Thyroid gland (tissue), 4 donors: ENCODE measurements around the gene SETD1A. TPM values are rescaled to one million over a fixed set of nuclear protein-coding genes. Genes with fewer than 3 reads are reported as not detected.

Experiments used
- DNase-seq, 2 donors: peaks; one replicate each; pipeline ENCODE4 v3.0.0-alpha.2; 2019
- H3K27ac ChIP-seq, 3 donors: fragments of 200-600 bp; sonication (generic); 1 replicate in 2 of 3; 2 replicates in 1 of 3; pipeline ENCODE4 v1.5.1; 2016 to 2019; ENCODE audit warnings: mild to moderate bottlenecking in 1 of 3, moderate library complexity in 1 of 3
- H3K27me3 ChIP-seq: fragments of 200-600 bp; sonication (generic); one replicate; pipeline ENCODE4 v1.5.1; 2019
- H3K36me3 ChIP-seq, 2 donors: fragments of 200-600 bp; sonication (generic); one replicate each; pipeline ENCODE4 v1.5.1; 2016 to 2019
- H3K4me1 ChIP-seq, 2 donors: fragments of 200-600 bp; sonication (generic); one replicate each; pipeline ENCODE4 v1.5.1; 2017 to 2019
- H3K4me3 ChIP-seq, 3 donors: fragments of 200-600 bp; sonication (generic); replicated peaks in 1 of 3; 1 replicate in 2 of 3; 2 replicates in 1 of 3; pipeline ENCODE4 v1.5.1; 2016; ENCODE audit warnings: mild to moderate bottlenecking in 1 of 3
- H3K9me3 ChIP-seq: fragments of 200-600 bp; sonication (generic); one replicate; pipeline ENCODE4 v1.5.1; 2017
- POLR2A ChIP-seq, 2 donors: fragments of 450-650 bp; IDR thresholded peaks; one replicate each; pipeline ENCODE4 v1.6.1; 2017; ENCODE audit warnings: antibody characterized with exemption in 2 of 2, mild to moderate bottlenecking in 2 of 2, moderate library complexity in 1 of 2
- WGBS, 2 donors: methylation state at CpG; one replicate each; pipeline ENCODE4 v1.1.5; 2017; 5-methylcytosine and 5-hydroxymethylcytosine counted together
- intact Hi-C: fragments of 100-400 bp; cut with DNase I; formaldehyde crosslinking; loops from one replicate; pipeline ENCODE4 v1.15.1; 2023
- total RNA-seq, 4 donors: library from RNA; depleted of rRNA; stranded (reverse); fragments of >200 nt; gene quantifications; one replicate each; pipeline ENCODE4 v1.2.3, GENCODE V29; 2016
- TF ChIP-seq, protein P1 (sequence below), 6 experiments: fragments of 200-600 bp in 3 of 6; fragments of 450-650 bp in 3 of 6; sonication (generic) in 3 of 6; IDR thresholded peaks; one replicate each; pipeline ENCODE4 v1.5.1; 2016 to 2019; ENCODE audit warnings: antibody characterized with exemption in 6 of 6, mild to moderate bottlenecking in 2 of 6, inconsistent platforms in 1 of 6, moderate library complexity in 1 of 6

Gene SETD1A
- total RNA-seq, 4 donors from 2014 or later = 7.7 to 11.4 (median 9.2) TPM

DNA sequence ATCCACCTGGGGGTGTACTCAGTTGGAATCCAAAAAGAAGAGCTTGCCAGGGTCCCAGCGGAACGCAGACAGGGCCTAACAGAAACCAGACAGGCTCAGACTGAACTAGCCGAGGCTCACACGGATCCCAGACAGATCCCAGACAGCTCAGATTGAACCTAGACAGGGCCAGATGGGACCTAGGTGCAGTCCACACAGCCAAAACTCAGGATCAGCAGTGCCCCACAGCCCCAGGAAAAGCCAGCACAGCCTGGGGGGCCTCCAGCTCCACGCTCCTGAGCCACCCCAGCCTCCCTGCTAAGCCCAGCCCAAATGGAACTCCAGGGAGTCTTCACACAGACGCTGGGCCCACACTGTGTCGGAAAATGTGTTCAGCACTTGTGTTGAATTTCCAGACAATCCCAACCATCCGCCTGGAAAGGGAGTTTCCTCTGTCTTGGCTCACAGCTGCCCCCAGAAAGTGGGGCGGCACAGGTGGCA is 45.3 kb downstream of the SETD1A start:
- no peak overlapping the region for H3K27ac ChIP-seq
- TF ChIP-seq, protein P1, sequence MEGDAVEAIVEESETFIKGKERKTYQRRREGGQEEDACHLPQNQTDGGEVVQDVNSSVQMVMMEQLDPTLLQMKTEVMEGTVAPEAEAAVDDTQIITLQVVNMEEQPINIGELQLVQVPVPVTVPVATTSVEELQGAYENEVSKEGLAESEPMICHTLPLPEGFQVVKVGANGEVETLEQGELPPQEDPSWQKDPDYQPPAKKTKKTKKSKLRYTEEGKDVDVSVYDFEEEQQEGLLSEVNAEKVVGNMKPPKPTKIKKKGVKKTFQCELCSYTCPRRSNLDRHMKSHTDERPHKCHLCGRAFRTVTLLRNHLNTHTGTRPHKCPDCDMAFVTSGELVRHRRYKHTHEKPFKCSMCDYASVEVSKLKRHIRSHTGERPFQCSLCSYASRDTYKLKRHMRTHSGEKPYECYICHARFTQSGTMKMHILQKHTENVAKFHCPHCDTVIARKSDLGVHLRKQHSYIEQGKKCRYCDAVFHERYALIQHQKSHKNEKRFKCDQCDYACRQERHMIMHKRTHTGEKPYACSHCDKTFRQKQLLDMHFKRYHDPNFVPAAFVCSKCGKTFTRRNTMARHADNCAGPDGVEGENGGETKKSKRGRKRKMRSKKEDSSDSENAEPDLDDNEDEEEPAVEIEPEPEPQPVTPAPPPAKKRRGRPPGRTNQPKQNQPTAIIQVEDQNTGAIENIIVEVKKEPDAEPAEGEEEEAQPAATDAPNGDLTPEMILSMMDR (IDR thresholded peaks at IDR 0.05) = no peak
- TF ChIP-seq POLR2A (IDR thresholded peaks at IDR 0.05) = no peak
- intact Hi-C loops = no loop called here

DNA sequence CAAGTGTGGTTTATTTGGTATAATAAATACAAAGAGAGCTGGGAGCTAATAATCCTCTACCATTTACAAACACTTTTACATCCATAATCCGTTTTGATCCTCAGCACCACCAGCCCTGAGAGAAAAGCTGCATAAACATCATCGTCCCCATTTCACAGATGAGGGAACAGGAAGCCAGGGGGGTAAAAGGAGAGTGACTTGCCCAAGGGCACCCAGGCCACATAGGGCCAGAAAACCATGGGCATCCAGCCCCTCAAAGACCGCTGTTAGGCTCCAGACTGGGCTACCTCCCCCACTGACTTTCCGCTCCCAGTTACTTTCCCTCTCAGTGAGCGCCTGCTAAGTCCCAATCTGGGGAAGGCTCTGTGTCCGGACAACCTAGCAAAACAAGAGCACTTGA is 46.2 kb downstream of the SETD1A start:
- intact Hi-C loops = no loop called here
- no peaks in the 10 kb centered on the region for H3K9me3 ChIP-seq
- no peaks in the 10 kb centered on the region for H3K36me3 ChIP-seq
- H3K27ac ChIP-seq = no peak overlapping the region
- 78 to 84% methylated on average over 6 of the region's 6 CpGs for WGBS, 2 donors
- no peaks in the 10 kb centered on the region for H3K27me3 ChIP-seq
- H3K4me1 ChIP-seq = no peaks in the 10 kb centered on the region
- no peak for DNase-seq
- TF ChIP-seq, protein P1 (IDR thresholded peaks at IDR 0.05) = no peak
- no peak for TF ChIP-seq POLR2A (IDR thresholded peaks at IDR 0.05)
- no peak overlapping the region for H3K4me3 ChIP-seq

More for the DNA sequence above, 45.3 kb downstream of the SETD1A start:
- Histone ChIP-seq H3K27me3 (no peaks in the 10 kb centered on the region), H3K9me3 (no peaks in the 10 kb centered on the region), H3K4me1 (no peaks in the 10 kb centered on the region), H3K36me3 (no peaks in the 10 kb centered on the region), H3K4me3 (no peak overlapping the region)
- WGBS, 2 donors = 56 to 79% methylated on average over 2 to 8 of the region's 9 CpGs
- DNase-seq = no peak

DNA sequence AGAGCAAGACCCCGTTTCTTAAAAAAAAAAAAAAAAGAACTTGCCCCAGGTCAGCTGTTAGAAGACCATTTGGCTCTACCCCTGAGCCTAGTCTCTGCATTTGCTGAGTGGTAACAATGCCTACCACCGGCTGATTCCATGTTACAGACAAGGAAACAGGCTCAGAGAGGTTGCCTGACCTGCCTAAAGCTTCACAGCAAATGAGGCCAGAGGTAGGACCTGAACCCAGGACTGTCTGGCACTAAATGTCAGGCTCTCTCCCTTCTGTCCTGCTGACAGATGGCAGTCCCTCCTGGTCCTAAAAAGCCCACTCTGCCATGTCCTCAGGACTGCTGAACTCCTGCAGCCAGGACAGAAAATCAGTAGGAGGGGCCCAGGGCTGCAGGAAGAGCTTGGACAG is 47.1 kb downstream of the SETD1A start:
- Histone ChIP-seq H3K27me3 (no peaks in the 10 kb centered on the region), H3K4me1 (no peaks in the 10 kb centered on the region), H3K4me3 (no peak overlapping the region), H3K36me3 (no peaks in the 10 kb centered on the region), H3K9me3 (no peaks in the 10 kb centered on the region), H3K27ac (no peak overlapping the region)
- 69 to 72% methylated on average over 2 of the region's 2 CpGs for WGBS, 2 donors
- DNase-seq = no peak
- intact Hi-C loops = no loop called here
- TF ChIP-seq POLR2A (IDR thresholded peaks at IDR 0.05) = no peak
- TF ChIP-seq, protein P1 (IDR thresholded peaks at IDR 0.05) = no peak

DNA sequence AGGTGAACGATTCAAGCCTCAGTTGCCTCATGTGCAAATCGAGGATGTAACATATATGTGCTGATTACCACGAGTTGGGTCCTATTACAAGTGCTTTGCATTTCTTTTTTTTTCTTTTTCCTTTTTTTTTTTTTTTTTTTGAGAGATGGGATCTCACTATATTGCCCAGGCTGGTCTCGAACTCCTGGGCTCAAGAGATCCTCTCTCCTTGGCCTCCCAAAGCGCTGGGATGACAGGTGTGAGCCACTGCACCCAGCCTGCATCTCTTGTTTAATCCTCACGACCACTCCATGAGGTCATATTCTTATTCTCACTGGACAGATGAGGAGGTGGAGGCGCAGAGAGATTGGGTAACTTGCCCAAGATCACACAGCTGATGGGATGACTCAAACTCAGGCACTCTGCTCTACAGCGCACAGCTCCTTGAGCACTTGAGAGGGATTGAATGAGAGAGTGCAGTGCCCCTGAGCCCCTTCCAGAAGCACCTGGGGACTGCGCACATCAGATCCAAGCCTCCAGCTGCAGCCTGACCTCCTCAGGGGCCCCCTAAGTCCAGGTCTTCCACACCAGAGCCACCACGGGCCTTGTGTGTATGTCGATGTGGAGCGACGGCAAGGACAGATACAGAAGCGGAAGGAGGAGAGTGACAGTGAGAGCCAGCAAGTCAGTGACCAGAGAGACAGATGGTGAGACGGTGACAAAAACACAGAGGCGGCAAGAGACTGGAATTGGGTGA is 48.0 kb downstream of the SETD1A start:
- 66 to 72% methylated on average over 16 of the region's 16 CpGs for WGBS, 2 donors
- Histone ChIP-seq H3K27me3 (no peaks in the 10 kb centered on the region), H3K36me3 (no peaks in the 10 kb centered on the region), H3K4me1 (no peaks in the 10 kb centered on the region), H3K4me3 (no peak overlapping the region), H3K9me3 (no peaks in the 10 kb centered on the region), H3K27ac (no peak overlapping the region)
- TF ChIP-seq, protein P1 (IDR thresholded peaks at IDR 0.05) = no peak
- no peak for TF ChIP-seq POLR2A (IDR thresholded peaks at IDR 0.05)
- no peak for DNase-seq
- intact Hi-C loops = no loop called here

DNA sequence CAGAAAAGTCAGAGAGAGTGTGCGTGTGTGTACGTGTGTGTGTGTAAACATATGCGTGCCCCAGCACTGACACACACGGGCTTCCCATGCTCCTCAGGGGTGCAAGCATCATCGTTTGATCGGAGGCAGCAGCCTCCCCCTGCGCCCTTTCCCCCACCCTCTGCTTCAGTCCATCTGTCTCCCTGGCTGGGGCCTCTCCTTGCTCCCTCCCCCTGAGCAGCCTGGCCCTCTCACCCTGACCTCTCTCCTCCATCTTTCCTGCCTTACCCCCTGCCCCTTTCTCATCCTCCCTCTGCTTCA is 48.5 kb downstream of the SETD1A start:
- no peak overlapping the region for H3K27ac ChIP-seq
- intact Hi-C loops = no loop called here
- H3K4me1 ChIP-seq = no peaks in the 10 kb centered on the region
- DNase-seq = no peak
- H3K9me3 ChIP-seq = no peaks in the 10 kb centered on the region
- 53 to 54% methylated on average over 7 of the region's 7 CpGs for WGBS, 2 donors
- TF ChIP-seq, protein P1 (IDR thresholded peaks at IDR 0.05) = no peak
- no peak for TF ChIP-seq POLR2A (IDR thresholded peaks at IDR 0.05)
- no peak overlapping the region for H3K4me3 ChIP-seq
- H3K36me3 ChIP-seq = no peaks in the 10 kb centered on the region
- peaks cover under 1% of the 10 kb centered on the region for H3K27me3 ChIP-seq
